OCI-LY1 (cell line): ENCODE data around the gene GMFB.

Experiments used
- H2AFZ ChIP-seq: fragments of 200-600 bp; sonication (generic), shearing (Covaris generic); 2 replicates; pipeline ENCODE4 v1.6.0; 2014; ENCODE audit warnings: antibody characterized with exemption, mild to moderate bottlenecking, low read length
- H3F3A ChIP-seq: fragments of 200-600 bp; sonication (generic), shearing (Covaris generic); 2 replicates; pipeline ENCODE4 v1.6.0; 2014; ENCODE audit warnings: mild to moderate bottlenecking, antibody characterized with exemption, low read length, moderate library complexity; ENCODE audit not compliant: insufficient read depth
- H3K27ac ChIP-seq: fragments of 200-600 bp; sonication (generic); 2 replicates; pipeline ENCODE4 v1.5.1; 2014; ENCODE audit warnings: low read length, mixed run types, mild to moderate bottlenecking, low read depth; ENCODE audit not compliant: poor library complexity, severe bottlenecking
- H3K27me3 ChIP-seq: fragments of 200-600 bp; sonication (generic); 2 replicates; pipeline ENCODE4 v1.6.0; 2014; ENCODE audit warnings: antibody characterized with exemption, mild to moderate bottlenecking, low read length, moderate library complexity; ENCODE audit not compliant: insufficient read depth
- H3K36me3 ChIP-seq: fragments of 200-600 bp; sonication (generic); 2 replicates; pipeline ENCODE4 v1.6.1; 2014; ENCODE audit warnings: mild to moderate bottlenecking, antibody characterized with exemption, low read length, moderate library complexity, mixed read lengths; ENCODE audit not compliant: insufficient read depth
- H3K4me1 ChIP-seq: fragments of 200-600 bp; sonication (generic); 2 replicates; pipeline ENCODE4 v1.5.1; 2014; ENCODE audit warnings: mild to moderate bottlenecking, low read length, moderate library complexity; ENCODE audit not compliant: insufficient read depth, severe bottlenecking
- H3K4me2 ChIP-seq: fragments of 200-600 bp; sonication (generic), shearing (Covaris generic); 2 replicates; pipeline ENCODE4 v1.6.1; 2014; ENCODE audit warnings: low read length
- H3K4me3 ChIP-seq: fragments of 200-600 bp; sonication (generic); 2 replicates; pipeline ENCODE4 v1.5.1; 2014; ENCODE audit warnings: low read length, low read depth, mild to moderate bottlenecking, mixed read lengths; ENCODE audit not compliant: poor library complexity, severe bottlenecking
- H3K79me2 ChIP-seq: fragments of 200-600 bp; shearing (Covaris generic); 2 replicates; pipeline ENCODE4 v1.6.1; 2016; ENCODE audit warnings: mixed run types, low read length, mixed read lengths; ENCODE audit not compliant: insufficient read depth
- H3K9ac ChIP-seq: fragments of 200-600 bp; sonication (generic), shearing (Covaris generic); 2 replicates; pipeline ENCODE4 v1.6.1; 2014; ENCODE audit warnings: mild to moderate bottlenecking, low read length, mixed read lengths
- H3K9me2 ChIP-seq: fragments of 200-600 bp; sonication (generic), shearing (Covaris generic); 2 replicates; pipeline ENCODE4 v1.6.1; 2014; ENCODE audit warnings: low read depth, mild to moderate bottlenecking, low read length, mixed read lengths
- H3K9me3 ChIP-seq: fragments of 200-600 bp; shearing (Covaris generic); 2 replicates; pipeline ENCODE4 v1.6.1; 2014; ENCODE audit warnings: low read length, mixed read lengths
- H4K20me1 ChIP-seq: fragments of 200-600 bp; sonication (generic), shearing (Covaris generic); 2 replicates; pipeline ENCODE4 v1.6.0; 2016; ENCODE audit warnings: mild to moderate bottlenecking, low read length; ENCODE audit not compliant: insufficient read depth
- EZH2 ChIP-seq: fragments of 200-600 bp; sonication (generic), shearing (Covaris generic); IDR thresholded peaks from 2 replicates; pipeline ENCODE4 v1.8.0; 2017; ENCODE audit warnings: borderline replicate concordance, mixed run types, mild to moderate bottlenecking, antibody characterized with exemption, low read length, moderate library complexity, mixed read lengths
- TF ChIP-seq, protein P1 (sequence below): fragments of 200-600 bp; sonication (generic), shearing (Covaris generic); IDR thresholded peaks from 2 replicates; pipeline ENCODE4 v1.5.1; 2017; ENCODE audit warnings: mild to moderate bottlenecking, antibody characterized with exemption, low read length, moderate library complexity, mixed read lengths

The GMFB gene

DNA sequence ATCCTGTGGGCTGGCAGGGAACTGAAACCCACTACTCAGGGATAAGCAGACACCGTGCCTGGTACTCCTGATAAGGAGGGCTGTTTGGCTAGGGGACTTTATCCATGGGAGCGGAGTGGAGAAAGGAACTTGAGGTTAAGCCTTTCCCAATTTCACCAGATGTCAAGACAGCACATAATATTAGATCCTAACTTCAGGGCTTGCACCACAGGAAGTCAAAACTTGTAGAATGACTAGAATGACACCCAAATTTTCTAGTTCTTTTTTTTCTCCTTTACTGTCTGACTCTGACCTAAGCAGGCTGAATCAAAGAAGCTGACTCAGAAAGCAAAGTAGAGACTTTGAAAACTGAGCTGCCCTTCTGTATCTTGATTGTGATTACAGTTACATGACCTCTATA is 13.8 kb upstream of the GMFB start:
- Histone ChIP-seq H3K4me1 (no peaks in the 10 kb centered on the region), H3K9me2 (no peaks in the 10 kb centered on the region), H3K4me3 (no peak overlapping the region), H3K9me3 (no peaks in the 10 kb centered on the region), H3K36me3 (no peaks in the 10 kb centered on the region), H2AFZ (no peak overlapping the region), H3K79me2 (no peaks in the 10 kb centered on the region), H3K27ac (no peak overlapping the region), H4K20me1 (no peaks in the 10 kb centered on the region), H3K4me2 (no peak overlapping the region), H3K9ac (no peak overlapping the region), H3F3A (no peaks in the 10 kb centered on the region), H3K27me3 (no peaks in the 10 kb centered on the region)
- TF ChIP-seq, protein P1, sequence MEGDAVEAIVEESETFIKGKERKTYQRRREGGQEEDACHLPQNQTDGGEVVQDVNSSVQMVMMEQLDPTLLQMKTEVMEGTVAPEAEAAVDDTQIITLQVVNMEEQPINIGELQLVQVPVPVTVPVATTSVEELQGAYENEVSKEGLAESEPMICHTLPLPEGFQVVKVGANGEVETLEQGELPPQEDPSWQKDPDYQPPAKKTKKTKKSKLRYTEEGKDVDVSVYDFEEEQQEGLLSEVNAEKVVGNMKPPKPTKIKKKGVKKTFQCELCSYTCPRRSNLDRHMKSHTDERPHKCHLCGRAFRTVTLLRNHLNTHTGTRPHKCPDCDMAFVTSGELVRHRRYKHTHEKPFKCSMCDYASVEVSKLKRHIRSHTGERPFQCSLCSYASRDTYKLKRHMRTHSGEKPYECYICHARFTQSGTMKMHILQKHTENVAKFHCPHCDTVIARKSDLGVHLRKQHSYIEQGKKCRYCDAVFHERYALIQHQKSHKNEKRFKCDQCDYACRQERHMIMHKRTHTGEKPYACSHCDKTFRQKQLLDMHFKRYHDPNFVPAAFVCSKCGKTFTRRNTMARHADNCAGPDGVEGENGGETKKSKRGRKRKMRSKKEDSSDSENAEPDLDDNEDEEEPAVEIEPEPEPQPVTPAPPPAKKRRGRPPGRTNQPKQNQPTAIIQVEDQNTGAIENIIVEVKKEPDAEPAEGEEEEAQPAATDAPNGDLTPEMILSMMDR: no peak
- no peak for TF ChIP-seq EZH2

DNA sequence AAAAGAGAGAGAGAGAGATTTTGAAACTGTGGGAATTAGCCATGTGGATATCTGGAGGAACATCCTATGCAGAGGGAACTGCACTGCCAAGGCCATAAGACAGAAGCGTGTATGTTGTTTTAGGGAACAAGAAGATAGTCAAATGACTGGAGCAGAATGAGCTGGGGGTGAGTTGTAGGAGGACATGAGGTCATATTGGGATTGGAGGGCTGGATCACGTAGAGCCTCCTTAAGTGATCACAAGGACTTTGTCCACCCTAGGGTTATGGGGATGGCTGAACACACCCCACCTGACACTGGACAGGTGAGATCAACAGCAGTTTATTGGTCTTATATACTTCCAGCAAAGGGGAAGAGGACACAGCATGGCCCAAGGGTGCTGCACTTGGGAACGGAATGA is 12.7 kb upstream of the GMFB start:
- Histone ChIP-seq H3K9me2 (no peaks in the 10 kb centered on the region), H3K9ac (no peak overlapping the region), H4K20me1 (no peaks in the 10 kb centered on the region), H3F3A (no peaks in the 10 kb centered on the region), H2AFZ (no peak overlapping the region), H3K4me2 (no peak overlapping the region), H3K4me3 (no peak overlapping the region), H3K79me2 (no peaks in the 10 kb centered on the region), H3K27me3 (no peaks in the 10 kb centered on the region), H3K4me1 (no peaks in the 10 kb centered on the region), H3K36me3 (no peaks in the 10 kb centered on the region), H3K27ac (no peak overlapping the region), H3K9me3 (no peaks in the 10 kb centered on the region)
- no peak for TF ChIP-seq EZH2
- TF ChIP-seq, protein P1: no peak

DNA sequence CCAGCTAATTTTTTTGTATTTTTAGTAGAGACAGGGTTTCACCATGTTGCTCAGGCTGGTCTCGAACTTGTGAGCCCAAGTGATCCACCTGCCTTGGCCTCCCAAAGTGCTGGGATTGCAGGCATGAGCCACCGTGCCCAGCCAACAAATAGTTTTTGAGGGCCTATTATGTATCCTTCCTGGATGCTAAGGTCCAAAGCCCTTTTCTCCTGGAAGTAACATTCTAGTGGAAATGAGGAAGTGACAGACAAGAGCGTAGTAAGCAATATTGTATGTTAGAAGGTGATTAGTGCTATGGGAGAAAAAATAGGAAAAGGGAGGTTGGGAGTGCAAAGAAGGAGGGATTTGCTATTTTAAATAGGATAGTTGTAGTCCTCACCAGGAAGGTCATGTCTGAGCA is 12.0 kb upstream of the GMFB start:
- no peaks in the 10 kb centered on the region for H3K9me3 ChIP-seq
- H3K27ac ChIP-seq: no peak overlapping the region
- no peak overlapping the region for H3K4me2 ChIP-seq
- H3K79me2 ChIP-seq: no peaks in the 10 kb centered on the region
- TF ChIP-seq EZH2: no peak
- TF ChIP-seq, protein P1: no peak
- no peak overlapping the region for H3K9ac ChIP-seq
- no peaks in the 10 kb centered on the region for H4K20me1 ChIP-seq
- no peaks in the 10 kb centered on the region for H3K27me3 ChIP-seq
- H3K4me3 ChIP-seq: no peak overlapping the region
- no peaks in the 10 kb centered on the region for H3K36me3 ChIP-seq
- no peaks in the 10 kb centered on the region for H3K9me2 ChIP-seq
- no peaks in the 10 kb centered on the region for H3F3A ChIP-seq
- H2AFZ ChIP-seq: no peak overlapping the region
- no peaks in the 10 kb centered on the region for H3K4me1 ChIP-seq
